Pulmonary artery endothelial cell (primary cell): Measurements from ENCODE around the gene EEFSEC. TPM values are rescaled to one million over a fixed set of nuclear protein-coding genes. Genes with fewer than 3 reads are reported as not detected.

Experiments used
- DNase-seq: peaks from one replicate; pipeline ENCODE4 v3.0.0-alpha.2; 2011; ENCODE audit warnings: low read depth, low spot score
- total RNA-seq: library from RNA; depleted of rRNA; stranded (reverse); fragments of >200 nt; gene quantifications from 2 replicates; pipeline ENCODE4 v1.2.3, GENCODE V29; 2014

The EEFSEC gene
- total RNA-seq, 1 donor from 2014 or later = 4.5 TPM

GRCh38 chr3:128329491-128330213 lies 176.4 kb downstream of the EEFSEC start:
- DNase-seq = no peak

- DNase-seq = no peak
These were observed 177.0 kb downstream of the EEFSEC start for GRCh38 chr3:128330214-128330842.

- DNase-seq = no peak
These were observed 180.9 kb downstream of the EEFSEC start for GRCh38 chr3:128334086-128334645.

- no peak for DNase-seq
These were observed 181.5 kb downstream of the EEFSEC start for GRCh38 chr3:128334766-128335165.

- DNase-seq = no peak
These were observed 182.5 kb downstream of the EEFSEC start for GRCh38 chr3:128335621-128336296.

- DNase-seq = no peak
These were observed 183.3 kb downstream of the EEFSEC start for GRCh38 chr3:128336337-128337156.

- DNase-seq = no peak
These were observed 184.0 kb downstream of the EEFSEC start for GRCh38 chr3:128337305-128337704.

GRCh38 chr3:128338536-128339330 lies 185.5 kb downstream of the EEFSEC start:
- no peak for DNase-seq

- no peak for DNase-seq
These were observed 186.3 kb downstream of the EEFSEC start for GRCh38 chr3:128339491-128340012.

GRCh38 chr3:128340198-128340903 lies 187.1 kb downstream of the EEFSEC start:
- DNase-seq = no peak

- no peak for DNase-seq
These were observed 187.7 kb downstream of the EEFSEC start for GRCh38 chr3:128340904-128341555.

- DNase-seq = no peak
These were observed 188.5 kb downstream of the EEFSEC start for GRCh38 chr3:128341659-128342395.

- no peak for DNase-seq
These were observed 189.5 kb downstream of the EEFSEC start for GRCh38 chr3:128342701-128343180.

GRCh38 chr3:128343287-128344051 lies 190.2 kb downstream of the EEFSEC start:
- DNase-seq = peak; percentile 39

- no peak for DNase-seq
These were observed 190.9 kb downstream of the EEFSEC start for GRCh38 chr3:128344052-128344735.

GRCh38 chr3:128345196-128345595 lies 191.9 kb downstream of the EEFSEC start:
- no peak for DNase-seq

- DNase-seq = no peak
These were observed 193.3 kb downstream of the EEFSEC start for GRCh38 chr3:128346562-128346961.
